ENCODE data around the gene CDH13.

- TF ChIP-seq CTCF (IDR thresholded peaks at IDR 0.05) (no peak), EP300 (IDR thresholded peaks at IDR 0.05) (no peak)
Measured at GRCh38 chr16:83842291-83842690, 1215.5 kb downstream of the CDH13 start.
